ENCODE measurements around the gene TMED3.
A peak's percentile ranks its signal among the peaks of the same experiment; 100 is the strongest.

The TMED3 gene
- 46.7 to 182 (median 115) reads per million in 18 experiments for total RNA-seq

DNA sequence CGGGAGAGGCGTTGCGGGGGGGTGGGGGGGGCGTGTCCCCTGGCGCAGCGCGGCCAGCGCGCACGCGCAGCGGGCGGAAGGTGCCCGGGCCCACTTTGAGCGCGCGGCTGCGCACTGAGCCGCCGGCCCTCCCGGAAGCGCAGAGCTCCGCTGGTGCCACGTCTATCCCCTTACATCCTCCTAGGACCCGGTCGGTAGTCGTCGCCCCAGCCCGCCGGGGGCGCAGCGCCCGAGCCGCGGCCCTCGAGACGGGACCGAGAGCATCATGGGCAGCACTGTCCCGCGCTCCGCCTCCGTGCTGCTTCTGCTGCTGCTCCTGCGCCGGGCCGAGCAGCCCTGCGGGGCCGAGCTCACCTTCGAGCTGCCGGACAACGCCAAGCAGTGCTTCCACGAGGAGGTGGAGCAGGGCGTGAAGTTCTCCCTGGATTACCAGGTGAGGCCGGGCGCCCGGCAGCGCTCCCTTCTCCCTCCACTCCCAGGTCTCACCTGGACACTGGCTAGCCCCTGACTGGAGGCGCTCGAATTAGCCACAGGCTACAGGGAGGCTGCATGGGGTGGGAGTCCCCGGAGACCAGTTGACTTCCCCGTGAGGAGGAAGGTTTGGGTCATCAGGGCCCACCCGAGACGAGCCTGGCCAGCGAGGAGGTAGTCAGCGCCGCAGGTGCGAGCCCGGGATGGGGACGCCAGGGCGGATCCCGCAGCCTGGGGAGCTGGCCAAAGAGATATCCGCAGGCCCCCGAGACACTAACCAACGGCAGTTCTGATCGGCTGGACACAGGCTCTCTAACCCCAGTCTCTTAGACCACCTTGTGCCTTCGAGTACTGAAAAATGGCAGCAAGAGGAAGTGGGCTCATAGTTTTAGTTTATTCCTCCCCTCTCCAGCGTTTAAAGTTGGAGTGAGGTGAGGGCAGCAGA lies at the start of gene TMED3:
Gene TMED3, plus strand, starts transcription at position 128 of the 916 bp plus-strand sequence. Its CDS starts 138 bp downstream, at position 266.
- peak; percentile 78 to 85 for DNase-seq

DNA sequence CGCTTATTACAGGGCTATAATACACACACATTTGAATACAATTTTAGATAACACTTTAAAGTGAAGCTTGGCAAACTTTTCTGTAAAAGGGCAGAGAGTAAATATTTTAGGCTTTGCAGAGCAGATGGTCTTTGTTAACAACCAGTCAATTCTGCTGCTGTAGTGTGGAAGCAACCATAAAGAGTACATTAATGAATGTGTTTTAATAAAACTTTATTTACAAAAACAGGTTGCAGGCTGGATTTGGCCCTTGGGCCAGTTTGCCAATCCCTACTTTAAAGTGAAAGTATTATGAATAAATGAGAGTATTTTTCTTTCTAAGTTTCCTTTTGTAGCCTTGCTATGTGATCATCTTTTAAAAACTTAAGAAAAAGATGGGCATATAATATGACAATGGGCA lies 49.1 kb upstream of the TMED3 start:
- DNase-seq, result no peak

DNA sequence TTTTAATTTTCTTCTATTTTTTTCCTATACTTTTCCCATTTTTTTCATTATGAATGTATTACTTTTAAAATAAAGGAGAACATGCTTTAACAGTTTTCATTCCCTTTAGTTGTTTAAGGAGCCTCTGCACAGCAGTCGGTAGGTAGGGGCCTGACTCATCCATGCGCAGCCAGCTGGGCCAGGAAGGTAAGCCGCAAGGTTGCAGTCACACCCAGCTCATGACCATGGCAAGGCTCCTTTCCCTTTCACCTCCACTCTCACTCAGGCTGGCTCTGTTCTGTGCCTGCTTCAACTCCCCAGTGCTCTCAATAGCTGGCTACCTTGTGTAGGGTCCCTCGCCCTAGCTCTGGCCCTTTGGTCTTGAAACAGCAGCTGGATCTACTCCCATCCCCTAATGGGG lies 45.7 kb upstream of the TMED3 start:
- DNase-seq, result no peak

DNA sequence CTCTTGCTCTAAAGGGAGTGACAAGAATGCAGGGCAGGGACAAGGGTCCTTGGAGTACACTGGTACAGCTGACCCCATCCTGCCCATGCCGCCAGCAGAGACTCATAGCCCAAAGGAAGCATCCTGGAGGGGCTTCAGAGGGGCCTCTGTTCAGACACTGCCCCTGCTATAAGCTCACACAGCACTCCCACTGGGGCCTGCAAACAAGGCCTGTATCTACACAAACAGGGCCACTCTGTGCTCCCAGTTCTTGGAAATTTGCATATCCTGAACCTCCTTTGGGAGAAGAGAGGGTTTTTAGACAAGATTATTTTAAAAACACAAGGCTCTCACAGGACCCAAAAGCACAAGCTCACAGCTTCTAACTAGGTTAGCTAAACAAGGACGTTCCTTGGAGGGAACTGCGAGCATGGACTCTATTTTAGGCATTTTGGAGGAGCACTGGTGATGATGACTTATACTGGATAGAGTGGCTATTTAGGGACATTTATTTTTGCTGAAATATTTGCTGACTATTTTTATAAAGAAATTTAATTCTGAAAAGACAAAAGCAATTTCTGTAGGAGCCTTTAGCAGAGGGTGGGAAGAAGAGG lies 44.8 kb upstream of the TMED3 start:
- DNase-seq, result no peak

DNA sequence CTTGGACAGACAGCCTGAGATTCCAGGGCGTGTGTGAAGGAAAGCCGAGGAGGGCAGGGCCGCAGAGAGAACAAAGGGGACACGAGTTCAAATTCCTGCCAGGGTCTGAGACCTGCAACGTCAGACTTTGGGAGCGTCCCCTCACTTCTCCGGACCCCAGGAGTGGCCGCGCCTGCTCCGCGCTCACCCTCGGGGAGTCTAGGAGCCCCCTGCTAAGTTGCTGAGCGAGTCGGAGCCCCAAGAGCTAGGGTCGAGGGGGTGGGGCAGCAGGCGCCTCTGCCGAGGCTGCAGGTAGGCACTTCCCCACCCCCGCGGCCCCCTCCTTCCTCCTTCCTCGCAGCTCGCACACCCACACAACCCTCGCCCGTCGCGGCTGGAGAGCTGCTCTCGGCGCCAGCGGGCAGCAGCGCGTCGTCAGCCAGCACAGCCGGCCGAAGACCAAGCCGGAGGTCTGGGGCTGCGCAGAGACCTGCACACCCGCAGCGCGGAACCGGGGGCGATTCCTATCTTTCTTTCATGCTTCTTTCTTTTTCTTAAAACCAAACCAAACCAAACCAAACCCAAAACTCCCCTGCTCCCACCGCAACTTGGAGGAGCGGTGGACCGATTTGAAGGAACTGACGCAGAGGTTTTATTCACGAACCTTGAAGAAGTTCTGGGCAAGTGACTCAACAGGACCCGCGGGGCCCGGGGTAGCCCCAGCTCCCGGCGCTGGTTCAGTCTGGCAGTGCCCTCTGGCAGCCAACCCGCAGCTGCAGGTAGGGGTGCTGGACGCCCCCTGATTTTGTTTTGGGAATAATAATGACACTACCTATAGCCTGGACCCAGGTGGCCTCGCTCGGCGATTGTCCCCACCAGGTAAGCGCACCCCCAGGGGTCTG lies 28.3 kb upstream of the TMED3 start, which contains the start of gene ANKRD34C:
Gene ANKRD34C, plus strand, starts transcription at position 352 of the 881 bp plus-strand sequence. CDS start 10,563 bp downstream, outside the sequence.
- DNase-seq, result no peak

DNA sequence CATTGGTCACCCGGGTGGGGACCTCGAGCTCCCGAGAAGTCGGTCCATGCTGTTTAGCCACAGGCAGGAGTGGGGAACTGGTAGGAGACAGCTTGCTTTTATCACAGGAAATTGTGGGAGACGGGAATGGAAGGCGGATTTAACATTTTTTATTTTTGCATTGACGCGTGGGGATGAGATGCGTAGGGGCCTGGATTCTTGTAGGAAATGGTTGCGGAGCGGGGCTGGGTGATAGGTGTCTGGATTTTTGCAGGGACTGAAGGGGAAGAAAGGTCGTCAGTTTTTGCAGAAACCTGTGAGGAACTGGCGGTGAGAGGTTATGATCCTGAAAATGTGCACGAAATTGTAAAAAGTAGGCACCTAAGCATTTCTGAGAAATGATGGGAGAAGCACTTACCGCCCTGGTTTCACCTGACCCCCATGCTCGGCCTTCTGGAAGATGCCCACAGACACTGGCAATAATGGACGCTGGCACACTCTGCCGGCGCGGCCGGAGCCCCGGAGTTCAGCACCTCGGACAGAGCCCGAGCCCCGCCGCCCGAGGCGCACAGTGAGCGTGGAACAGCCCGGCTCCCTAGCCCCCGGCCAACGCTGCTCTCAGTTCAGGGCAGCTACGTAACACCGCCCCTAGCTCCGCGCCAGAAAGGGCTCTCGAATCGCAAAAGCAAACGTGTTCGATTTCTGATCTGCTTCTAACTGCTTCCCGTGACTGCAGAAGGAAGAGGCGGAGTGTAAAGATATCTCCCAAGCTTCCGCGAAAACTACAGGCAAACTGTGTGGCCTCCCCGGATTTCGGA lies 27.5 kb upstream of the TMED3 start:
- DNase-seq, result peak in 1 of 2 donors; percentile 34

DNA sequence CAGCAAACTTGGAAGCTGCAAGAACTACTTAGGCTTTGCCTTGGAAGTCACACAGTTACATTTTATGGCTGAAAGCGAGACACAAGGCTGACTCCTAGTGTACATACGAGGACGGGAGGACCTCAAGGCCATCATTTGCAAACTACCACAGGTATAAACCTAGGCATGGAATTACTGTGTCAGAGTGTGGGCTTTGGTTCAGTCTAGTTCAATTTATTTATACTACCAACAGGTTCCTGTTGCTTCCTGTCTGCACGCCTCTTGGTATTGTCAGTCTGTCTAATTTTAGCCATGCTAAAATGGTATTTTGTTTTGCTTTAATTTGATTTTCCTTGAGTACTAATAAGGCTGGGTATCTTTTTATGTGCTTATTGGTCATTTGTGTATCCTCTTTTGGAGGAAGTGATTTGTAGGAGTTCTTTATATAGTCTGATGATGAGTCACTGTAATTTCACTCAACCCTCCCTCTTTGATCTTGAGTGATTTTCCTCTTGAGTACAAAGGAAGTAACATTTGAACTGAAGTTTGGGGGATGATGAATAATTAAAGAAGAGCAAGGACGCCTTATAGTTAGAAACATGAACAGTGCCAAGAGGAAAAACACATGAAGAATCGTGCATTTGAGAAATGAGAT lies 20.2 kb upstream of the TMED3 start:
- no peak for DNase-seq

DNA sequence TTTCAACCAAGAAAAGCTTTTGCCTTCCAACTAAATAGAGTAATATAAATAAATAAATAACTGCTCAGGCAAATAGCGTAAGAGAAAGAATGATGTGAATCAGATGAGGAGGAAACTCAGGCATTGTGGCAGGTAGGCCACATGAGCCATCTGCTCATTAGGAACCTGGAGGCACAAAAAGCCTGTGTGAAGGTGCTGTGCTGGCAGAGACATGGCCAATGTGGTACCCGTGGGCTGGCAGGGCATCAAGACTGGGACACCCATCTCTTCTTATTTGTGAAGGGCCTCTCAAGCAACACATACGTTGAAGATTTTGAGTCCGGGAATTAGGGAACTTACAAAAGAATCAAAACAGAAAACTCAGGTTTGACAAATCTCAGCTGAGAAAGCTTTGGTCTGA lies 18.9 kb upstream of the TMED3 start:
- no peak for DNase-seq

DNA sequence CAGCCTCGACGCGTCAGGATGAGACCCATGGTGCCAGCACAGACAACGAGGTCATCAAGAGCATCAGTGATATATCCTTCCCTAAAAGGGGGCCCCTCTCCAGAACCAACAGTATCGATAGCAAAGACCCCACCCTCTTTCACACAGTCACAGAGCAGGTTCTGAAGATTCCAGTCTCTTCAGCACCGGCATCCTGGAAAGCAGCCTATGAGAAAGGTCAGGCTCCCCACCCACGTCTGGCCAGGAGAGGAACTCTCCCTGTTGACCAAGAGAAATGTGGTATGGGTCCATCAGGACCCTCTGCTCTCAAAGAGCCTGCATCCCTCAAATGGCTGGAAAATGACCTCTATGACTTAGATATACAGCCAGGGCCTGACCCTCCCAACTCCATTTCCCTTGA lies 16.8 kb upstream of the TMED3 start:
- DNase-seq, result no peak

DNA sequence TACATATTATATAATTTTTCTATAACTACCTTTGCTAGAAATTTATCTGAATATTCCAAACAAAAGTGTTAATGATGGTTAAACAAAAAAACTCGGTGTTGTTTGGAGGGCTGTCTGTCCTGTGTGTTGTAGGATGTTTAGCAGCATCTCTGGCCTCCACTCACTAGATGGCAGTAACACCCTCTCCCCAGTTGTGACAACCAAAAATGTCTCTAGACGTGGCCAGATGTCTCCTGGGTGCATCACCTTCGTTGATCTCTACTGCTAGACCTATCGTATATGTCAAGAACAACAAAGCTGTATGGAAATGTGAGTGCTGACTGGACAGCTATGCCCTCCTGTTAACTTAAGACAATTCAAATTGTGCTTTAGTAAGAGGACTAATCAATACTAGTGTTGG lies 14.3 kb upstream of the TMED3 start:
- DNase-seq, result no peak

GRCh38 chr15:79299126-79299840 lies 11.6 kb upstream of the TMED3 start:
- DNase-seq, result no peak

DNA sequence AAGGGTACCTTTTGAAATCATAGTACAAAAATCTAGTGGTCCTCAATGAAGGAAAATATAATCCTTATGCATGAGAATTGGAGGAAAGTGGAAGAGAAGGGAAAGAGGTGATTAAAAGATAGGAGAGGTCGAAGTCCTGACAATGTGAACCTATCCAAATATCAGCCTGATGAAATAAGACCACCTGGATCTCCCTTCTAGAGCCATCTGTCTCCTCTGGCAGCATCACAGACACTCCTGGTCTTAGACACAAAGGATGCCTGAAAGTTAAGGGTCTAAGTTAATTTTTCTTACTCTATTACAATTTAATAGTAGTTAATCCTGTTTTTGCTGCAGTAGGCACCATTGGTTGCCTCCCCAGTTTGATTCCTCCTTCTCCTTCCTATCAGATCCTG lies 11.1 kb upstream of the TMED3 start:
- no peak for DNase-seq

- no peak for DNase-seq
These were observed 3.7 kb upstream of the TMED3 start for GRCh38 chr15:79307251-79307650.

GRCh38 chr15:79308874-79309273 lies 2.0 kb upstream of the TMED3 start:
- no peak for DNase-seq

DNA sequence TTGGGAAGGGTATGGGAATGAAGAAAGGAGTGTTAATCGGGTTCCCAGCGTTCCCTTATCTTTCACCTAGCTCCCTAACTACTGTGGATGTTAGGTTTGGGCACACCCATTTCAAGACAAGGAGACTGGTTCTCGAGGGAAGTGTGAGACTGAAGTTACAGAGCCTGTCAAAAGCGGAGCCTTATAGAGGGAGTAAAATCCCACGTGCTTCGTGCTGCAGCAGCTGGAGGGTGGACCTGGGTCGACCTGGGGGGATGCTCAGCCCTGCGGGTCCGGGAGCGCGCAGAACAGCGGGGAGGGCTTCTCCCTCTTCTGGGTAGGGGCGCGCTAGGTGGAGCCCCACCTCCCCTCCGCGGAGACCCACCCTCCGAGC lies 314 bp upstream of the TMED3 start:
- DNase-seq, result peak; percentile 10 to 11

DNA sequence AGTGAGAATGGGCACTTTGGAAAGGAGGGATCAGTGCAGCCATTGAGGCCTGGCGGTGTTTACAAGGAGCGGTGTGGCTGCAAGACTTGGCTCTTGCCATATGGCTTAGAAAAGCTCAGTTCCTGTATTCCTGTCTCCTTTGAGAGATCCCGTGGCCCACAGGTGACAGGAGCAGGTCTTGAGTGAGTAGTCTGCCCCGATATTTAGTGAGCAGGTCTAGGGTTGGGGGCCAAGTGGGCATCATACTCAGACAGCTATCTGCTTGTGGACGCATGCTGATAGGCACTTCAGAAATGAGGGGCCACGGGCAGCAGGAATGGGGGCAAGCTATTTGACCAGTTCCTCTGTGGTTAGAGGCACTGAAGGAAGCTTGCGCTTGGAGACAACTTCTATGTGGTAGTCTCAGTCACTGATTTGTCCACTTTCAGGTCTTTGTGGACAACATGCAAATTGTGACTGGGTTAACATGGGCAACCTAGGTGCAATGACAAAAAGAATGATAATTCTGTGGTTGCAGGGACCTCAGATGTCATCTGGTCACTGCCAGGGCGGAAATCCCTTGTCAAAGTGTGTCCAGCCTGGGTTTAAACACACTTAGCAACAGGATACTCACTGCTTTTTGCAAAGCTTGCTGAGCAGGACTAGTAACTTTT lies 1.1 kb downstream of the TMED3 start:
- DNase-seq, result no peak

GRCh38 chr15:79314186-79314585 lies 3.3 kb downstream of the TMED3 start:
- DNase-seq, result no peak

- DNase-seq, result no peak
These were observed 3.9 kb downstream of the TMED3 start for GRCh38 chr15:79314811-79315210.

DNA sequence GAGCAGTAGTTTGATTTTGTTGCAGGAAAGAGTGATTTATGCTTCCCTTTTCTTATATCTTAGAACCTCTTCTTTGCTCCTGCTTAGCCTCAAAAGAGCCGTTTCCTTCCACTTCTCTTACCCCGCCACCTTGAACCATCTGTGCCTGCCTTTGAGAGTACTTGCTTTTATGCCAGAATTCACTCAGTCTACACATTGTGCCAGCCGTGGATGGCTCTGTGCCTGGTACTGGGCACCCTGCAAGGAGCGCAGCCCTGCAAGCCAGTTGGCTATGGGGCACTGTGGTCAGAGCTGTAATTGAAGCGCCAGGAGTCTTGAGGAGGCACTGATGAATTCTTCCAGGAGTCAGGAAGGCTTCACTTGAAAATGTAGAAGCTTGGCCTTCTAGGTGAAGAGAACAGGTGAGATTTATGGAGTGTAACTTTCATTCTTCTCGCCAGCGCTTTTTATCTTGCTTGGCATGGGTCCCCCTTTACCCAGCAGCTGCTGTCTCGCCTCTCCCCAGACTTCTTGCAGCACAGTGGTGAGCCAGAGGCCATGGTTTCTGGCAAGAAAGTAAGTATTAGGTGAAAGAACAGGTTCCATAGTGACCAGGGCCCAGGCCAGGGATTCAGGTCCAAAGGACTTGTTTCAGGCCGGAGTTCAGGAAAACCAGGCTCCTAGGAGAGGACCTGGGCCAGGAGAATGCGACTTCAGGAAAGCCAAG lies 4.9 kb downstream of the TMED3 start:
- DNase-seq, result no peak

GRCh38 chr15:79316864-79317263 lies 6.0 kb downstream of the TMED3 start:
- DNase-seq, result no peak
